H54 (cell line): Measurements from ENCODE around the gene DPYD.

Source experiments
- DNase-seq: peaks from one replicate; pipeline ENCODE4 v3.0.0; 2011; ENCODE audit warnings: low spot score, mixed read lengths; ENCODE audit not compliant: insufficient read length
- FAIRE-seq: peaks from 3 replicates; lab custom pipeline; 2011; peaks lifted over from hg19 to GRCh38; lab: Jason Lieb, UNC
- POLR2A ChIP-seq: IDR thresholded peaks from 2 replicates; pipeline ENCODE4 v1.6.1; 2011; ENCODE audit warnings: low read depth, mild to moderate bottlenecking, low read length

DPYD gene

DNA sequence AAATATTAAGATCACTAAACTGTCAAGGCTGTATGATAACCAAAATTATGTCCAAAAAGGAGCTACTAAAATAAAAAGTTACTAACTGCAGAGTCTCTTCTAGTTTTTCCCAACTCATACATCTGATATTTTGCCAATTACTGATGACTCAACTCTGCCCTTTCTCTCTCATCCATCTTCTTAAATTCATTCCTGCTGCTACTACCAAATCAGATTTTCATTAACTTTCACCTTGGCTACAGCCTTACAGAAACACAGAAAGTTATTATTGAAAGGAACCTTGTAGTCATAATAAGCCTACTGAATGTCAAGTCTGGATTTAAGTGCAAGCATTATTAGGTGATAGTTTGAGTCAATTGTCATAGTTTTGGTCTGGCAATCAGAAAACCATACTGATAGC lies 273.1 kb downstream of the DPYD start:
- DNase-seq: no peak
- FAIRE-seq: no peak
- no peak for TF ChIP-seq POLR2A

DNA sequence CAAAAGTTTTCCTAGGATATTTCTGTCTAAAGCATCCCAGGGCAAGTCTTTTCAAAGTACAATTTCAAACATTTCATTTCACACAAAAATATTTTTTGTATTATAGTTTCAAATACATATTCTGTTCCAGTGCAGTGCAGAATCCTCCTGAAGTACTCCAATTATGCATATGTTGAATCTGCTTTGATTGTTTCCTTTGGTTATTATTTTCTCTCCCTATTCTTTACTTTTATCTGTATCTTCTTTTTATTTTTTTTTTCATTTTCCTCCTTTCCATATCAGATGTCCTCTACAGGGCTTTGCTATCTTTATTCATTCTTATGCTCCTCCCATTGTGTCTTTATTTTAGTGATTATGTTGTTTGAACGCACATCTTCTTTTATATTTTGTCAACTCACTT lies 274.8 kb downstream of the DPYD start:
- FAIRE-seq (no peak), DNase-seq (no peak)
- TF ChIP-seq POLR2A: no peak

DNA sequence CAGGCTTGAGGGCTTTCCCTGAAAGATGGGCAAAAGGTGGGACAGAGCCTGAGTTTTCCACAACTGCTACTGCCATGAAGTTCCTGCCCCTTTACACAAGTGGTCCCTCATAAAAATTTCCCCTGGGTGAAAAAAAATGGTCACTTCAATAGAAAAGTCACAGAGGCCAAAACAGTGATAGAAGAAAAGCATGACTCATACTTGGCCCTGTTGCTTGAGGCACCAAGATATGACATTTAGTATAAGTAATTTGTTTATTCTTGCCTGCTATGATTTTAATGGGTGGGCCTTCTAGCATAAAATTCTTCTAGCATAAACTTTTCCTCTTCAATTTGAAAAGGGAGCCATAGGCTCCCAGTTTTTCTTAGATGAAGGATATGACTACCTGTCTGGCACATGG lies 280.2 kb downstream of the DPYD start:
- no peak for DNase-seq
- no peak for TF ChIP-seq POLR2A

DNA sequence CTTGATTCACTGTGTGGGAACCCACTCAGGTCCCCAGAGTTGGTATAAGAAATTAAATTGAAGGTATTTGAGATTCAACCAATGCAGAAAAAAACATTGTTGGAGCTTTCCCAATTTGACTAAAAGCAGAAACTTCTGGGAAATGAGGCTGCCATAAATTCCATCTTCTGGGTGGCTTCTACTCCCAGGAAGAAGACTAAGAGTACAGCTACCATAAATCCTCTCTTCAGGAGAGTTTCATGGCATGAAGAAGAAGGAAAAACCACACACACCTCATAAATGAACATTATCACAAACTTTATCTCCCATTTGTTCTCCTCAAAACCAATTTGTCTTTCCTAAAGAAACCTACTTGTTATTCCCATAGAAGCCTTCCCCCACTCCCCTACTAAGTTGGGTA lies 283.9 kb downstream of the DPYD start:
- DNase-seq: no peak
- FAIRE-seq: no peak
- no peak for TF ChIP-seq POLR2A

More for the DNA sequence above, 280.2 kb downstream of the DPYD start:
- peak; percentile 60 for FAIRE-seq

DNA sequence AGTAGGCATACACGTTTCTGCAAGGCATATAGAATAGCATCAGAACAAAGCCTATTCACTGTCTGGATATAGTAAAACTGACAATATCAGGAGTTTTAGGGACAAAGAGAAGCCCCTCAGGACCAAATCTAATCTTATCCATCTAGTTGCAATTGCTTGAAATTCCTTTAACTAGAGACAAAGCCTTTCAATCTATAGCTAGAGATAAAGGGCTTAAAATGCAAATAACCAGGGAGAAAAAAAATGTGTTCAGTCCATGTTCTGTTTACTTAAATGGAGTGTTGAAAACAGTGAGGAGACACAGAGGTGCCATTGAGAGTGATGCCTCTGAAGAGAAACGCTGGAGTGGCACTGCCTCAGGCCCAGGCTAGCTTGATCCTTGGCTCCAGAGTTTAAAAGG lies 286.1 kb downstream of the DPYD start:
- FAIRE-seq (no peak), DNase-seq (no peak)

DNA sequence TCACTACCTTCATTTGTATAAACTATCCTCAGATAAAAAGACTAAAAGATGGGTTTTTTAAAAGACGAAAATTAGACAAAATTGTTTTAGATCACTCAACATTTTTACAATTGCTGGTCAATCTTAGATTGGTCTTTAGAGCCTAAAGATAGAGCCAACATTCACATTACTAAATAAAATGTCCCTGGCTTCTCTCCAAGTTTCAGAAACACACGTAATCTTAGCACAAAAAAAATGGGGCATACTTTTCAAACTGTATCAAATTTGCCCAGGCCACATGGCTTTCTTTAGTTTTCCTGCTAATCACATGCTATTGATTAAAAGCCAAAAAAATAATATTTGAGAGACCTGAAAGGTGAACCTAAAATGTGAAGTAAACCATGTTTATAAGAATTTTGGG lies 288.1 kb downstream of the DPYD start:
- DNase-seq (no peak), FAIRE-seq (no peak)
- no peak for TF ChIP-seq POLR2A

More for the DNA sequence above, 286.1 kb downstream of the DPYD start:
- no peak for TF ChIP-seq POLR2A

DNA sequence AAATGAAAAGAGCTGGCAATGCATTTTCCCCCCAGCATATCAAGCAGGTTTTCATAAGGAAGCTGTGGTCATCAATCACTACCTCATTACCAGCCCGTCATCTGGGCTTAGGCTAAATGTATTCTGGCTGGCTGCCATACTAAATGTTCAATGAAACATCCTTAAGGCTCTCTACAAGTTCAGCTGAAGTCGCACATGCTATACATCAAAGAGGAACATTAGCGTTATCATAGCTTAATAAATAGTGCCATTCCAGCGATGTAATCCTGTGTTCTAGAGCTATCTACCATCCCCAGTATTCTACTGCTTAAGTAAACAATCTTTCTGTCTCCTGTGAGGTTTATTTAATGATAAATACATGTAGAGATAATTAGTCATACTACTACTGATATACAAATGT lies 288.8 kb downstream of the DPYD start:
- no peak for DNase-seq
- no peak for TF ChIP-seq POLR2A
- FAIRE-seq: no peak

DNA sequence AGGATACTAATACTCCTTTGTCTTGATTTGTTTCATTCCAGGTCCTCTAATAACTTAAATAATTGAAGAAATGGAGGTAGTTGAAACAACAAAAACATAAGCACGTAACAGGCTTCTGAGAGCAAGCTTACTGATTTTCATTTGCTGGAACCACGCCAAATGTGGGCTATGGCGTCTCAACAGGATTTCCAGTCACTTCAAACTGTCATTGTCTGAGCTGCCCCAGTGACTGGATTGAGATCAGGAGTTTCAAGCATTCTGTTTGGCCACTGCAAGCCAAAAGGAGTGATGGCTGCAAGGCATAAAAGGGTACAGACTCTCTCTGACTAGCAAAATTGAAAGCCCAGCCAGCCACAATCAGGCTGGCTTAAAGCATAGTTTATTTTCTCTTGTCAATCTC lies 289.9 kb downstream of the DPYD start:
- DNase-seq: no peak
- no peak for TF ChIP-seq POLR2A
- no peak for FAIRE-seq

DNA sequence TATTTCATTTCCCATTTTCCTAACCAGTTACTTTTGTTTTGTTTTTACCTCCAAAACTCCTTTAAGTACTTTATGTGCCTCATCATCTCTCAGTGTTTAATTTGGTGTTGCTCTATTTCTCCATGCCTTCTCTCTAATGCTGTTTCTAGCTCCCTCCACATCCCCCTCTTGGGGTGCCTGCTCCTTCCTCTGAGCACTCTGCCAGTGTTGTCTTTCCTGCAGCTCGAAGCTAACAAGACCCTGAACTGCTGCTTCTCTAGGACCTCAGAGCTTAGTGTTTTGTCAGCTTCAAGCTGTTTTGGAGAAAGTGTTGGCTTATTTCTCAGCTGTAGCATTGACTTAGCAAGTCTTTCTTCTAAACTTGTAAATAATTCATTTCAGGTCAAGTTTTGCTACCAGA lies 290.6 kb downstream of the DPYD start:
- no peak for TF ChIP-seq POLR2A
- FAIRE-seq (no peak), DNase-seq (no peak)

DNA sequence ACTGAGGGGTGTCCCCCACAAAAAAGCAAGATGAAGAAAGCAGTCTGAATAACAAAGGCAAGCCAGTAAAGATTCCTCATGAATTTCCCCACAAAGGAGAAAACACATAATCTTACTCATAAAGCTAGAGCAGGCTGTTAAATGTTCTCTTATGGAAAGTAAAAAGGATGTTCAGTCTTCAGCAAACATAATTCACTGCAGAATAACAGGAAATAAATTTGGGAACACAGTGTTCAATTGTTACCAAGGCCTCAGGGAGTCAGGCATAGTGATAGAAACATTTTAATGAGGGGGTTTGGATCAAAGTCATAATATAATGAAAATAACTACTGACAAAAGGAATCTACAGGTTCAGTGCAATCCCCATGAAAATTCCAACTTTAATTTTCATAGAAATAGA lies 297.6 kb downstream of the DPYD start:
- TF ChIP-seq POLR2A: no peak
- FAIRE-seq: no peak
- DNase-seq: no peak

DNA sequence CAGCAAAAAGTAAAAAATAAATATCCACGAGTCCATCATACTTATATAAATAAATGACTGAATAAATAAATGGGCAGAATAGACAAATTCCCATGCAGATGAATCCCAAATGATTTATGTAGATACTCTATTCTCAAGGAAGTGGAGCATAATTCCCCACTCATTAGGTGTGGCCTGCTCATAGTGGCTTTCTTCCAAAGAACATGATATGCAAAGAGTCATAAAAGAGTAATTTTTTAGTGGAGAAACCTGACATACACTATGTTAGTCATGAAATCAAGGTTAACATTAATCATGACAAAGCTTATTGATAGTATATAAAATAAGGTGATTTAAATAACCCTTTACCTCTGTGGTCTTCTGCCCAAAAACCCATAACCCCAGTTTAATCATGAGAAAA lies 298.9 kb downstream of the DPYD start:
- DNase-seq (no peak), FAIRE-seq (no peak)
- no peak for TF ChIP-seq POLR2A

DNA sequence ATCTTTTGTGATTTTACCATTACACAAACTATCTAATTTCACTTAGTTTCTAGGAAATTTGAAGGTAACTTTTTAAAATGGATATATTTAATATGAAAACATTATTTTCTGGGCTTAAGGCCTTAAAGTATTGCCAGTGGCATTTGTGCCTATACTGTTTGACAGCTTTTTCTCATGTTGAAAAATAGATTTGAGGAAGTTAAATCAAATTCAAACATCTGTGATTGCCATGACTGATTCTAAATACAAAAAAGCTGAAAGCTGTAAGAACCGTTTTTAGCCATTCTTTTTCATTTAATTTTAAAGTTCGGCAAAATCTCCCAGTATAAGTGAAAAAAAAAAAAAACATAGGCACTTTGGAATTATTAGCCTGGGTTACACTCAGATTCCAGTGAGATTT lies 301.1 kb downstream of the DPYD start:
- TF ChIP-seq POLR2A: no peak
- no peak for FAIRE-seq
- DNase-seq: no peak

DNA sequence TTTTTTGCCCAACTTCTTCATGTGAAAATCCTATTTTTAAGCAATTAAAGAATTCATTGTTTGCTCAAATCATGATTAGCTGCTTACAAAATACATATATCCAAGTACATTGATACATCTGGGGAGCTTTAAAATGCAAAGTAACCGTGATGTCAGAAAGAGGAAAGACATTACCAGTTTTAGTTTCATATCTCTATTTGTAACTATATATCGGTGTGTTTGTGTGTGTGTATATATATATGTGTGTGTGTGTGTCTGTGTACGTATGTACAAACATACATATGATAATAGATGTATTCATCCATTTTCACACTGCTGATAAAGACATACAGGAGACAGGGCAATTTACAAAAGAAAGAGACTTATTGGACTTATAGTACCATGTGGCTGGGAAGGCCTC lies 310.1 kb downstream of the DPYD start:
- TF ChIP-seq POLR2A: no peak
- FAIRE-seq (no peak), DNase-seq (no peak)

DNA sequence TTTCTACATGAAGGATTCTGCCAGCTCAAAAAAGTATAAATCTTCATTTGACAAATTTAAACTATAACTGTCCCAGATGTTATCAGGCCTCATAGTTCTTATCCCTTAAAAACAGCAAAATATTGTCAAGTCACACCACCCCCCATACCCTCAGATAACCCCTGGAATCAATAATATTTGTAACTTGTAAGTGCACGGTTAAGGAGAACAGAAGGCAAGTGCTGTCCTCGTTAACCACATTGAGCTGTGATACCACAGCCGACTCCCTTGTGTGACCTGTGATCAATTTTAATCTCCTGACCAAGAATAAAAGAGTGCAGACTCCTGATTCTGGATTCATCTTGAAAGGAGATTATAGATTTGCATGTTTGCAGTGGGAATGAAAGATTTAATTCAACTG lies 310.7 kb downstream of the DPYD start:
- DNase-seq (no peak), FAIRE-seq (no peak)
- no peak for TF ChIP-seq POLR2A

DNA sequence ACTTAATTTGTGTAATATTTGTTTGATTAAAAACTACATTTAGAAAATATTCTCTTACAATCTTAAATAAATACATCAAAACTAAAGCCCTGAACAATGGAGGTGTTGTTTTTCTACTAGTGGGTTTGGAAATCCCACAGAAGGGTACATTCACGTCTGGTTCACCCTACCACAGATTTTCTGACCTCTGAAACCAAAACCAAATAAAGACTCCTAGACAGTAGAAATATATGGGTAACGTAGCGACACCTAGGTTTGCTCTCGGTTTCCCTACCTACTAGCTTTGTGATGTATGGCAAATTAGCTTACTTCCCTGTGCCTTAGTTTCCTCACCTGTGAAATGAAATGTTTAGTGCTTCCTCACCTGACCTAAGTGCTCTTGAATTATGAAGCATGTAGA lies 312.6 kb downstream of the DPYD start:
- no peak for DNase-seq
- TF ChIP-seq POLR2A: no peak
- no peak for FAIRE-seq

DNA sequence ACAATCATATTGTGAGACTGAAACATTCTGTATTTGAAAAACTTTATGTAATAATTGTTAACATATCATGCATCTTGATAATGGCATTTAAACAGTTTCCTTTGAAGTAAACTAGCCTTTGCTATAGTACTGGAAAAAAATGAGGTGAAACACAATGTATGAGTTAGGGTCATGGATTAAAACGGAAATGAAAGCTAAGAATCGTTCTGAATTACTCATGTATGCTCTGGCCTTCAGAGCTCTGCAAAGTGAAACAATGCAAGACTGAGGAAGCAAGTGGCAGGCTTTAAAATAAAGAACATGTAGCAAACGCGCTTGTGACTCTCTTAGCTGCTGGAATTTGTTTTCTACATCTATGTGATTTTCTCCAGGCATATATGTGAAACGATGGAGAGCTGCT lies 317.1 kb downstream of the DPYD start:
- FAIRE-seq (peak; percentile 72), DNase-seq (no peak)
- TF ChIP-seq POLR2A: no peak
